ENCODE measurements around the gene TTYH3.

DNA sequence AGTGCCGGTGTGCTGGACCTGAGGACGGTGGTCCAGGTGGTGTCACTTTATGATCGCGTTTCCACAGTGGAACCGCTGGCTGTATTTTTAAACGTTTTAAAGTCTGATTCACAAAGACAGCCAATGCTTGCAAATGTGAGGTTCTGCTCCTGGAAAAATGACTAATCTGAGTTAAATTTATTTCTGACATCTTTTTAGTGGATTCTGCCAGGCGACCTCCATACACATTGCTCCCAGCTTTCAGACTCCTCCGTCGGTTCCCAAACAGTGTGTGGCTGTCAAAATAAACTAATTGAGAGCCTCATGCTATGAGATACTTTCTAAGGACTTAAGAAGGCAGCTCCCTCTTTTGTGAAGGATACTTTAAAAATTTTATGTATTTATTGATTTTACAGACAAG lies 12.7 kb upstream of the TTYH3 start:
- TF ChIP-seq, protein P1, sequence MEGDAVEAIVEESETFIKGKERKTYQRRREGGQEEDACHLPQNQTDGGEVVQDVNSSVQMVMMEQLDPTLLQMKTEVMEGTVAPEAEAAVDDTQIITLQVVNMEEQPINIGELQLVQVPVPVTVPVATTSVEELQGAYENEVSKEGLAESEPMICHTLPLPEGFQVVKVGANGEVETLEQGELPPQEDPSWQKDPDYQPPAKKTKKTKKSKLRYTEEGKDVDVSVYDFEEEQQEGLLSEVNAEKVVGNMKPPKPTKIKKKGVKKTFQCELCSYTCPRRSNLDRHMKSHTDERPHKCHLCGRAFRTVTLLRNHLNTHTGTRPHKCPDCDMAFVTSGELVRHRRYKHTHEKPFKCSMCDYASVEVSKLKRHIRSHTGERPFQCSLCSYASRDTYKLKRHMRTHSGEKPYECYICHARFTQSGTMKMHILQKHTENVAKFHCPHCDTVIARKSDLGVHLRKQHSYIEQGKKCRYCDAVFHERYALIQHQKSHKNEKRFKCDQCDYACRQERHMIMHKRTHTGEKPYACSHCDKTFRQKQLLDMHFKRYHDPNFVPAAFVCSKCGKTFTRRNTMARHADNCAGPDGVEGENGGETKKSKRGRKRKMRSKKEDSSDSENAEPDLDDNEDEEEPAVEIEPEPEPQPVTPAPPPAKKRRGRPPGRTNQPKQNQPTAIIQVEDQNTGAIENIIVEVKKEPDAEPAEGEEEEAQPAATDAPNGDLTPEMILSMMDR (IDR thresholded peaks at IDR 0.05): no peak
- TF ChIP-seq POLR2A (IDR thresholded peaks at IDR 0.05): no peak

Measured in uterus (tissue), 2 donors.